ENCODE results near the gene HSD17B1.

Gene HSD17B1

DNA sequence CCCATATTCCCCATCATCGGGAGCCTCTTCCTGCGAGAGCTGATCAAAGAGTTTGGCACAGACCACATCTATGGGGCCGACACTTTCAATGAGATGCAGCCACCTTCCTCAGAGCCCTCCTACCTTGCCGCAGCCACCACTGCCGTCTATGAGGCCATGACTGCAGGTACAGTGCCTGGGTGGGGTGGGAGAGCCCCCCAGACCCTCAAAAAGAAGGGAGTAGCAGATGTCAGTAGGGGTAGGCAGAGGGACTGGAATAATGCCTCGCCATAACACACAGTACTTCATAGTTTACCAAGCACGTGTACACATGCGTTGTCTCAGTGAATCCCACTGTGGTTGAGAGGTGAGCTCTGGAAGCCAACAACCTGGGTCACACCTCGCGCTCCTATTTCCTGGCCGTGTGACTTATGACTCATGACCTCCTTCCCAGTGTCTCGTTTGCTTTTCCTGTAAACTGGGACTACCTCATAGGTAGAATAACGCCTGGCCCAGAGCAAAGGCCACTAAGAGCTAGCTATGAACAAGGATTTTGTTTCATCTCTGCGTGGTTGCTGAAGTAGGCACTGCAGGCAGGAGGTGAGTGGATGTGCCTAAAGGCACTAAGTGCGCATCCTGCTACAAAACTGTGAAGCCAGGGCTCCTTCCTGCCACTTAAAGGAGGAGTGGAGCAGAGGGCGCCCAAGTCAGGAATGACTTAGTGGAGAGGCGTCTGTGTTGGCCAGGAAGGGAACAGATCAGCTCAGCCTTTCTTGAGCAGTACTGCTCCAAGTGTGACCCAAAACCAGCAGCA is 11.5 kb upstream of the HSD17B1 start:
- TF ChIP-seq TAF1 (IDR thresholded peaks at IDR 0.05; ENCODE audit: borderline replicate concordance, insufficient read depth, low read length) = no peak

GRCh38 chr17:42543190-42544079 is 9.3 kb upstream of the HSD17B1 start:
- TF ChIP-seq TAF1 (IDR thresholded peaks at IDR 0.05; ENCODE audit: borderline replicate concordance, insufficient read depth, low read length) (no peak), SIN3A (IDR thresholded peaks at IDR 0.05; ENCODE audit: borderline replicate concordance, insufficient read depth, low read length) (no peak), REST (IDR thresholded peaks at IDR 0.05; ENCODE audit: insufficient read depth in 1 of 2, low read depth in 2 of 2, low read length in 2 of 2) (no peak), FOXP2 (optimal IDR thresholded peaks at IDR 0.05; ENCODE audit: borderline replicate concordance, extremely low read depth, extremely low read length, insufficient read depth) (no peak), POLR2AphosphoS5 (IDR thresholded peaks at IDR 0.05; ENCODE audit: low read depth, low read length) (no peak)

GRCh38 chr17:42544874-42545283 is 7.8 kb upstream of the HSD17B1 start:
- no peak for TF ChIP-seq REST (IDR thresholded peaks at IDR 0.05; ENCODE audit: insufficient read depth in 1 of 2, low read depth in 2 of 2, low read length in 2 of 2)
- no peak for TF ChIP-seq POLR2AphosphoS5 (IDR thresholded peaks at IDR 0.05; ENCODE audit: low read depth, low read length)
- no peak for TF ChIP-seq FOXP2 (optimal IDR thresholded peaks at IDR 0.05; ENCODE audit: borderline replicate concordance, extremely low read depth, extremely low read length, insufficient read depth)
- no peak for TF ChIP-seq TAF1 (IDR thresholded peaks at IDR 0.05; ENCODE audit: borderline replicate concordance, insufficient read depth, low read length)
- TF ChIP-seq SIN3A (IDR thresholded peaks at IDR 0.05; ENCODE audit: borderline replicate concordance, insufficient read depth, low read length) = no peak

GRCh38 chr17:42547001-42547461 is 5.7 kb upstream of the HSD17B1 start:
- no peak for TF ChIP-seq SIN3A (IDR thresholded peaks at IDR 0.05; ENCODE audit: borderline replicate concordance, insufficient read depth, low read length)
- no peak for TF ChIP-seq FOXP2 (optimal IDR thresholded peaks at IDR 0.05; ENCODE audit: borderline replicate concordance, extremely low read depth, extremely low read length, insufficient read depth)
- no peak for TF ChIP-seq REST (IDR thresholded peaks at IDR 0.05; ENCODE audit: insufficient read depth in 1 of 2, low read depth in 2 of 2, low read length in 2 of 2)
- TF ChIP-seq POLR2AphosphoS5 (IDR thresholded peaks at IDR 0.05; ENCODE audit: low read depth, low read length) = no peak
- no peak for TF ChIP-seq TAF1 (IDR thresholded peaks at IDR 0.05; ENCODE audit: borderline replicate concordance, insufficient read depth, low read length)

- no peak for TF ChIP-seq FOXP2 (optimal IDR thresholded peaks at IDR 0.05; ENCODE audit: borderline replicate concordance, extremely low read depth, extremely low read length, insufficient read depth)
- no peak for TF ChIP-seq TAF1 (IDR thresholded peaks at IDR 0.05; ENCODE audit: borderline replicate concordance, insufficient read depth, low read length)
- TF ChIP-seq REST (IDR thresholded peaks at IDR 0.05; ENCODE audit: insufficient read depth in 1 of 2, low read depth in 2 of 2, low read length in 2 of 2) = no peak
These were observed 5.0 kb upstream of the HSD17B1 start for GRCh38 chr17:42547698-42548069.

All from PFSK-1 (cell line).